NCI-H1105 (cell line): ENCODE measurements around the gene NECTIN2.
"Not testable (repeated sequence)": the region's sequence is repeated elsewhere in the genome, so short reads cannot be mapped to it uniquely, and the experiment has no call there.

ENCODE experiments used
- DNase-seq: peaks from one replicate; lab custom pipeline; 2025; lab: John Stamatoyannopoulos, UW

The NECTIN2 gene

DNA sequence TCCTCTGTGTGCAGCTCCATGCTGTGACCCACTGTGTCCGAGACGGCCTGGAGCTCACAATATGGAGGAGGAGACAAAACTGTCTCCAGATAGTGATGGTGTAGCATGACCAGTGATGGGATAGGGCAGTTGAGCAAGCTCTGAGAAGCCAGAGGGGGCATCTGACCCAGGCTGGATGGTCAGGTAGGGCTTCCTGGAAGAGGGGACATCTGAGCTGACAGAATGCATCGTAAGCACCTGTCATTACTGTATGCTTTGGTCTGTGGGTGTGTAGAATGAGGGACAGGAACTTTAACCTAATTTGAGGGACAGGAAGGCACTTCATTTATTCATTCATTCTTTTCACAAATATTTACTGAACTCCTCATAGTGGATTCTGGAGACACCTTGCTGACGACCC, 38.5 kb downstream of the NECTIN2 start:
- DNase-seq = no peak

GRCh38 chr19:44886141-44886540, 40.0 kb downstream of the NECTIN2 start:
- no peak for DNase-seq

GRCh38 chr19:44887648-44888047, 41.6 kb downstream of the NECTIN2 start:
- DNase-seq = no peak

DNA sequence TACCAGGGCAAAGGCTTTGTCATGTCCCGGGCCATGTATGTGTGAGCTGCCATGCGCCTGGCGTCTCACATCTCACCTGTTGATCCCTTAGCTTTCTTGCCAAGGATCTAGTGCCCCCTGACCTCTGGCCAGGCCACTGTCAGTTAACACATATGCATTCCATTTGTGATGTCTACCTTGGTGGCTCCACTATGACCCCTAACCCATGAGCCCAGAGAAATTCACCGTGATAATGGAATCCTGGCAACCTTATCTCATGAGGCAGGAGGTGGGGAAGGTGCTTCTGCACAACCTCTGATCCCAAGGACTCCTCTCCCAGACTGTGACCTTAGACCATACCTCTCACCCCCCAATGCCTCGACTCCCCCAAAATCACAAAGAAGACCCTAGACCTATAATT, 42.2 kb downstream of the NECTIN2 start:
- not testable (repeated sequence) for DNase-seq

DNA sequence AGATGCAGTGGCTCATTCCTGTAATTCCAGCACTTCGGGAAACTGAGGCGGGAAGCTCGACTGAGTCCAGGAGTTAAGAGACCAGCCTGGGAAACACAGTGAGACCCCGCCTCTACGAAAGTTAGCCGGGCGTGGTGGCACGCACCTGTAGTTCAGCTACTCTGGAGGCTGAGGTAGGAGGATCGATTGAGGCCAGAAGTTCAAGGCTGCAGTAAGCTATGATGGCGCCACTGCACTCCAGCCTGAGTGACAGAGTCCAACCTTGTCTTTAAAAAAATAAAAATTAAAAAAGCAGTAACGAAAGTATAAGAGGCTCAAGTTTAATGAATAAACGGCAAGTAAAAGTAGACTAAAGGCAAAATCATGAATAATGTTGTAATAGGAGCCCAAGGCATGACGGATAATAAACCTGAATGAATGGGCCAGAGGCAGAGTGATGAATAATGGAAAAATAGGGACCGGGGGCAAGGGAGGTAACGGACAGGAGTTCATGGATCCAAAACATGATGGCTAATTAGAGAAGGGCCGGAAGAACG, 43.8 kb downstream of the NECTIN2 start:
- no peak for DNase-seq

DNA sequence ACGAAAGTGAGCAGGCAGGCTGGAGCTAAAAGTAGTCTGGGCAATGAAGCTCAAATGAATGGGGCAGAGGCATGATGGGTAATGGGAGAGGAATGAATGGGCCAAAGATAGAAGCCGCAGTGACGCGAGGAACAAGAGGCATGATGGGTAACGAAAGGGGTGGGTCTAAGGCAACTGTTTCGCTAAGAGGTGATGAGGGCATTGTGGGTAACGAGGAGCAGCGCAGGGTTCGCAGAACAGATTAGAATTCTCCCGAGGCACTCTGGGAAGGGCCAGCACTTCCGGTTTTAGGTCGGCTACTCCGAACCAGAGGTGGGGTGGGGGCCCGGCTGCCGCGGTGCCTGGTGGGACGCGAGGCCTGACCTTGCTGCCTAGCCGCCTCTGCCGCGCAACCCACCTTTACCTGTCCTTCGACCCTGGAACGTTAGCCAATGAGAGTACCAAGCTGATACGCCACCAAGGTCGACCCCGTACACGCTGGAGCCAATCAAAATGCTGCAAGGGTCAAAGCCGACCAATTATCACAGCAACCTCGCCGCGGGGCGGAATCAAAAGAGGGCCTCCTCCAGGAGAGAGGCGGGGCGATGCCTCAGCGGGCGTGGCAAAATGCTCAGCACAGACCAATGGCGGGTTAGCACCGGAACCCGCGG, 44.4 kb downstream of the NECTIN2 start:
- peak; percentile 100 for DNase-seq

DNA sequence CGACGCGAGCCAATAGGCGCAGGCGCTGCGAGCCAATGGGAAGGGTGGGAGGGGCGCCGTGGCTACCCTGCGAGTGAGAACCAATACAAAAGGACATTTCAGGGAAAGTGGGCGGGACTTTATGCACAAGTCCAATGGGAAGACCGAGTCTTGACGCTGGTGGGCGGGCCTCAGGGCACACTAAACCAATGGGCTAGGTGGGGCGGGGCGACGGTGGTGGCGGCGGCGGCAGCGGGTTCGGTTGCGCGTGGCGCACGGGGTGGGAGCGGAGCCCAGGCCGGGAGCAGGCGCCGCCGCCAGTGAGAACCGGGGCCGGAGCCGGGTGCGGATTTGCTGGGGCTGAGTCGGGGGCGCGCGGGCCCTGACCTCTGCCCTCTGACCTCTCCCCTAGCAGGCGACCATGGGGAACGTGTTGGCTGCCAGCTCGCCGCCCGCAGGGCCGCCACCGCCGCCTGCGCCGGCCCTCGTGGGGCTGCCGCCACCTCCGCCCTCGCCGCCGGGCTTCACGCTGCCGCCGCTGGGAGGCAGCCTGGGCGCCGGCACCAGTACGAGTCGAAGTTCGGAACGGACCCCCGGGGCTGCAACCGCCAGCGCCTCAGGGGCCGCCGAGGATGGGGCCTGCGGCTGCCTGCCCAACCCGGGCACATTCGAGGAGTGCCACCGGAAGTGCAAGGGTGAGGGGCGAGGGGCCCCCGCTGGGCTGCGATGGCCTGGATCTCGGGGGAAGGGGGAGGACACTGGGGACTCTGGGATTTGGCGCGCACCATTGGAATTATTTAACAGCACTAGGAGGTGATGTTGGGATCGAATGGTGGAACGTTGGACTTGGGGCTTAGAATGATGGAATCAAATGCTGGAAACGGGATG, 45.2 kb downstream of the NECTIN2 start, which contains the start of gene TOMM40:
TSS of gene TOMM40 (plus strand) at position 239 of the 867 bp plus-strand sequence. CDS start at position 401, 162 bp downstream.
- DNase-seq = peak; percentile 100

DNA sequence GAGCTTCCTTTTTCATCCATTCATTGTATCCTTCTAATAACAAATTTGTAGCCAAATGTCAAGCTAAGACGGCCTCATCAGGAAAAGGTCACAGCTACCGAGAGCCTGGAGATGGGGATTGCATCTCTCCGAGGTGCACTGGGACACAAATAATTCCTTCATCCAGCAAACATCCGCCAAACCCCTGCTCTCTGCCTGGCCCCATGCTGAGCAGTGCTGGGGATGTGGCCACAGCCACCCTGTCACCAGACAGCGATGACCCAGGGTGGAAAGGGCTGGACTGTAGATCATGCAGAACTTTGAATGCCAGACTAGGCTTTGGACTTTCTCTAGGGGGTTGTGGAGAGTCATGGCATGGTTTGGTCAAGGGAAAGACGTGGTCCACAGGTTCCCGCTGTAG, 46.8 kb downstream of the NECTIN2 start:
- DNase-seq = no peak

- DNase-seq = no peak
These were observed 47.4 kb downstream of the NECTIN2 start for GRCh38 chr19:44893332-44894051.

- DNase-seq = no peak
These were observed 47.9 kb downstream of the NECTIN2 start for GRCh38 chr19:44894052-44894400.

DNA sequence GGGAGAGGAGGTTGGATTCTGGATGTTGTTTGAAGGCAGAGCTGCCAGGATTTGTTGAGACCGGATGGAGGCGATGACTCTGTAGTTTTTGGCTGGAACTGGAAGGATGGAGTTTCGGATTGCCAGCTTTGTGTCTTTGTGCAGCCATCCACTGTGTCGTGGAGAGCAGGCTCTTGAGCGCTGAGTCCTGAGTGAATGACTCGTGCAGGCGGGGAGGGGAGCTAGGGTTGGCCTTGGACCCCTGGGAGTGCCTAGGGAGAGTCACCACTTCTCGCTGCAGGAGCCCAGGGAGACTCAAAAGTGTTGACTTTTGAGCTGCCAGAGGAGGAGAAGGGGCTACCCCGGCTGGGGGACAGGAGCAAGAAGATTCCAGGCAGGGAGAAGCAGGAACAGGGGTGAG, 48.8 kb downstream of the NECTIN2 start:
- no peak for DNase-seq

GRCh38 chr19:44897835-44898234, 51.7 kb downstream of the NECTIN2 start:
- no peak for DNase-seq

GRCh38 chr19:44900328-44901244, 54.5 kb downstream of the NECTIN2 start:
- DNase-seq = no peak

GRCh38 chr19:44903216-44903601, 57.1 kb downstream of the NECTIN2 start:
- DNase-seq = no peak

GRCh38 chr19:44903602-44904425, 57.7 kb downstream of the NECTIN2 start:
- peak; percentile 51 for DNase-seq

GRCh38 chr19:44904426-44904994, 58.4 kb downstream of the NECTIN2 start:
- DNase-seq = no peak

DNA sequence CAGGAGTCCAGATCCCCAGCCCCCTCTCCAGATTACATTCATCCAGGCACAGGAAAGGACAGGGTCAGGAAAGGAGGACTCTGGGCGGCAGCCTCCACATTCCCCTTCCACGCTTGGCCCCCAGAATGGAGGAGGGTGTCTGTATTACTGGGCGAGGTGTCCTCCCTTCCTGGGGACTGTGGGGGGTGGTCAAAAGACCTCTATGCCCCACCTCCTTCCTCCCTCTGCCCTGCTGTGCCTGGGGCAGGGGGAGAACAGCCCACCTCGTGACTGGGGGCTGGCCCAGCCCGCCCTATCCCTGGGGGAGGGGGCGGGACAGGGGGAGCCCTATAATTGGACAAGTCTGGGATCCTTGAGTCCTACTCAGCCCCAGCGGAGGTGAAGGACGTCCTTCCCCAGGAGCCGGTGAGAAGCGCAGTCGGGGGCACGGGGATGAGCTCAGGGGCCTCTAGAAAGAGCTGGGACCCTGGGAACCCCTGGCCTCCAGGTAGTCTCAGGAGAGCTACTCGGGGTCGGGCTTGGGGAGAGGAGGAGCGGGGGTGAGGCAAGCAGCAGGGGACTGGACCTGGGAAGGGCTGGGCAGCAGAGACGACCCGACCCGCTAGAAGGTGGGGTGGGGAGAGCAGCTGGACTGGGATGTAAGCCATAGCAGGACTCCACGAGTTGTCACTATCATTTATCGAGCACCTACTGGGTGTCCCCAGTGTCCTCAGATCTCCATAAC, 59.5 kb downstream of the NECTIN2 start, which contains the start of gene APOE:
TSS of gene APOE (plus strand) at position 360 of the 724 bp plus-strand sequence. CDS start 829 bp downstream, outside the sequence.
- no peak for DNase-seq

GRCh38 chr19:44907613-44908012, 61.5 kb downstream of the NECTIN2 start:
- DNase-seq = no peak
